Loucy (cell line): ENCODE data around the gene CD79B.

ENCODE experiments used
- CTCF ChIP-seq: fragments of 200-600 bp; sonication (generic); conservative IDR thresholded peaks from 2 replicates; pipeline ENCODE4 v1.5.1; 2014; ENCODE audit warnings: mild to moderate bottlenecking, antibody characterized with exemption, low read length
- EZH2phosphoT487 ChIP-seq: fragments of 200-600 bp; IDR thresholded peaks from 2 replicates; pipeline ENCODE4 v1.6.1; 2018; ENCODE audit warnings: antibody characterized with exemption, mild to moderate bottlenecking, moderate library complexity, borderline replicate concordance

- TF ChIP-seq CTCF (no peak), EZH2phosphoT487 (no peak)
Measured at GRCh38 chr17:63930951-63931575, 1.1 kb downstream of the CD79B start.
